ENCODE measurements around the gene HAPLN1.

Gene HAPLN1

DNA sequence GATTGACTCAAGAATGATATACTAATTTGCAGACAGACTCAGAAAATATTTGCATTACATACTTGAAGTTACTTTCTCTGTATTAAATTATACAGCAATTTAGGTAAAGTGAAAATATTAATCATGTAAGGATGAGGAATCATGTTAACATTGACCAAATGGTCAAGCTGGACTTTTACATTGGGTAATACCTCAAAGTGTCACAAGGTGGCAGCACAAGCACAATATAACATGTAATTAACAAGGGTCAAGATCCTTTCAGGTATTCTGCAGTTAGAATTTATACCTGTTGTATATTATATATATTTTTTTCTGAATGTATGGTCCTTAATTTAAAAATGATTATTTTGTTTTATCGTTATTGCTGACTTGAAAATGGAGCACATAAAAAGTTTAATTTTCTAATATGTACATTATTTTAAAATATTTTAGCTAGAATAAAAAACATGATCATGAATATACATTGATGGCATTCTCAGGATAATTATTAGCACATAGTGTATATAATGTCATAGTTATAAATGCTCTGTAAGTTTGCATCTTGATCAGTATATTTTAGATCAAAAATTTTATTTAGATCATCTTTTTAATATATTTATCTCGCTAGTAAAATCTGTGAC, 8.6 kb downstream of the HAPLN1 start:
- Histone ChIP-seq H3K4me1 (ENCODE audit: control insufficient read depth, insufficient read depth, low read length) (no peaks in the 10 kb centered on the region), H3K4me3 (ENCODE audit: low read length) (no peak overlapping the region), H3K27ac (ENCODE audit: low read depth, low read length) (no peak overlapping the region), H3K27me3 (ENCODE audit: control insufficient read depth, insufficient read depth, low read length) (no peaks in the 10 kb centered on the region), H3K9ac (ENCODE audit: low read length) (no peak overlapping the region), H3K36me3 (ENCODE audit: control insufficient read depth, insufficient read depth, low read length) (no peaks in the 10 kb centered on the region)

DNA sequence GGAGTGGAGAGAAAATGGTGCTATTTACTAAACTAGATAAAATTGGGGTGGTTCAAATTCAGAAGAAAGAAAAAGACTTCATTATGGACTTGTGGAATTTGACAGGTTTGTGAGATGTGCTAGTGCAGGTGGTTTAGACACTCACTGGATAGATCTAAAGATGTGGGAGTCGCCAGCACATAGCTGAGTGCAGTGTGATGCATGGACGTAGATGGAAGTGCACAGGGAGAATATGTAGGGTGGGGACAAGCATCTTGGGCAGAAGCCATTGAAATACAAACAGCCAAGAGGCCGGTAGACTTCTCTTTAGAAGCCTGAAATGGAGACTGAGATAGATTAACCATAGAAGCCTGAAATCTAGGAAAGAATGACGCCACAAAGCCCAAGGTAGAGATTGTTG, 10.7 kb downstream of the HAPLN1 start:
- H3K27me3 ChIP-seq (ENCODE audit: control insufficient read depth, insufficient read depth, low read length), result no peaks in the 10 kb centered on the region
- H3K9ac ChIP-seq (ENCODE audit: low read length), result no peak overlapping the region
- no peaks in the 10 kb centered on the region for H3K4me1 ChIP-seq (ENCODE audit: control insufficient read depth, insufficient read depth, low read length)

DNA sequence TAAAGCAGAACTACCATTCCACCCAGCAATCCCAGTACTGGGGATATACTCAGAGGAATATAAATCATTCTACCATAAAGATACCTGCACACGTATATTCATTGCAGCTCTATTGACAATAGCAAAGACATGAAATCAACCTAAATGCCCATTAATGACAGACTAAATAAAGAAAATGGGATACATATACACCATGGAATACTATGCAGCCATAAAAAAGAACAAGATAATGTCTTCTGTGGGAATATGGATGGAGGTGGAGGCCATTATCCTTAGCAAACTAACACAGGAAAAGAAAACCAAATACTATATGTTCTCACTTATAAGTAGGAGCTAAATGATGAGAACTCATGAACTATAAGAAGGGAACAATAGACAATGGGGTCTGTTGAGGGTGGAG, 12.5 kb downstream of the HAPLN1 start:
- Histone ChIP-seq H3K36me3 (ENCODE audit: control insufficient read depth, insufficient read depth, low read length) (no peaks in the 10 kb centered on the region), H3K4me3 (ENCODE audit: low read length) (no peak overlapping the region), H3K4me1 (ENCODE audit: control insufficient read depth, insufficient read depth, low read length) (no peaks in the 10 kb centered on the region), H3K9ac (ENCODE audit: low read length) (no peak overlapping the region), H3K27ac (ENCODE audit: low read depth, low read length) (no peak overlapping the region), H3K27me3 (ENCODE audit: control insufficient read depth, insufficient read depth, low read length) (no peaks in the 10 kb centered on the region)

More for the DNA sequence above, 10.7 kb downstream of the HAPLN1 start:
- Histone ChIP-seq H3K4me3 (ENCODE audit: low read length) (no peak overlapping the region), H3K27ac (ENCODE audit: low read depth, low read length) (no peak overlapping the region), H3K36me3 (ENCODE audit: control insufficient read depth, insufficient read depth, low read length) (no peaks in the 10 kb centered on the region)

DNA sequence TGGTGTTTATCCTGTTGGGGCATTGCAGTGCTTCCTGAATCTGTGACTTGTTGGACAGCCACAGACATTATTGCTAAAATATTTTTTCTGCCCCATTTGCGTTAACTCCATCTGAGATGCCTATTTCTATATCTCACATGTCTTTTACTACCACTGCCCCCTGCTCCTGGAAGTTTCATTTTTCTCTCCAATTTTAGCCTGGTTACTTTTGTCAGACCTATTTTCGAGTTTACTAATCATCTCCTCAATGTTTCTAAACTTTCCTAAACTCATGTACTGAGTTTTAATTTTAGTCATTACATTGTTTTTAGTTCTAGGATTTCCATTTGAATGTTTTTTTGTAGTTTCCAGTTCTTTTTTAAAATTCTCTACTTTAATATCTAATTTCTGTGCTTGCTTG, 17.6 kb downstream of the HAPLN1 start:
- H3K4me1 ChIP-seq (ENCODE audit: control insufficient read depth, insufficient read depth, low read length), result no peaks in the 10 kb centered on the region
- no peaks in the 10 kb centered on the region for H3K36me3 ChIP-seq (ENCODE audit: control insufficient read depth, insufficient read depth, low read length)
- no peak overlapping the region for H3K27ac ChIP-seq (ENCODE audit: low read depth, low read length)
- H3K9ac ChIP-seq (ENCODE audit: low read length), result no peak overlapping the region
- H3K27me3 ChIP-seq (ENCODE audit: control insufficient read depth, insufficient read depth, low read length), result no peaks in the 10 kb centered on the region
- H3K4me3 ChIP-seq (ENCODE audit: low read length), result no peak overlapping the region

DNA sequence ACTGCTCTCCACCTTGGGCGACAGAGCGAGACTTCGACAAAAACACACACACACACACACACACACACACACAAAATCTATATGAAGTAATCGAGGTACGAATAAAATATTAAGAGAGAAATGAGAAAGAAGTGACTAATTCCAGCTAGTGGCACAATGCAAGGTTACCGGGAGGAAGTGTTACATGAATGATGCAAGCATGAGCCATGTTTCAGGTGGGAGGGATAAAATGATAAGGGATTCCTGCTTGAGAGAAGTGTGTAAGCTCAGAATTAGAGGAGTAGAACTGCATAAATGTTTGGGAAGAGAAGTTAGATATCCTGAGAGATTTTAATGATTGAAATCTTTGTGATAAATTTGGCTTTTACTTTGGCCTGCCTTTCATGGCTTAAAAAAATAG, 18.8 kb downstream of the HAPLN1 start:
- H3K9ac ChIP-seq (ENCODE audit: low read length), result no peak overlapping the region
- no peaks in the 10 kb centered on the region for H3K4me1 ChIP-seq (ENCODE audit: control insufficient read depth, insufficient read depth, low read length)
- H3K27ac ChIP-seq (ENCODE audit: low read depth, low read length), result no peak overlapping the region
- no peaks in the 10 kb centered on the region for H3K27me3 ChIP-seq (ENCODE audit: control insufficient read depth, insufficient read depth, low read length)
- no peak overlapping the region for H3K4me3 ChIP-seq (ENCODE audit: low read length)
- no peaks in the 10 kb centered on the region for H3K36me3 ChIP-seq (ENCODE audit: control insufficient read depth, insufficient read depth, low read length)

DNA sequence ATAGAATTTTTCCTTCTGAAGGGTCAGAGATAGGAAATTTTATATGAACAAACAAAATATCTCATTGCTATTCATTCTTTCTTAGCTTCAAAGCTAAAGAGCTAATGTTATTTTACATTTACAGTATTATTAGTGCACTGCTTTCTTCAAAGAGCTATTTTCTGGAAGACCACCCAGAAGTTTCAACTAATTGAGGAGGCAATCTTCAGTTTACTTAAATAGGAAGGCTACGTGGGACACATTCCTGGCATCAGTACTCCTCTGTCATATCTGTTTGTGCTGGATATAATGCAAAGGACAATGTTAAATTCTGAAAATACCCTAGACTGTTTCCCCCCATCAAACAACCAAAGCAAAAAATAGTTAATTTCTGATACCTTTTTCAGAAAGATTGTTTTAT, 30.8 kb downstream of the HAPLN1 start:
- H3K36me3 ChIP-seq (ENCODE audit: control insufficient read depth, insufficient read depth, low read length), result no peaks in the 10 kb centered on the region
- H3K27ac ChIP-seq (ENCODE audit: low read depth, low read length), result no peak overlapping the region
- H3K27me3 ChIP-seq (ENCODE audit: control insufficient read depth, insufficient read depth, low read length), result no peaks in the 10 kb centered on the region
- no peaks in the 10 kb centered on the region for H3K4me1 ChIP-seq (ENCODE audit: control insufficient read depth, insufficient read depth, low read length)
- no peak overlapping the region for H3K4me3 ChIP-seq (ENCODE audit: low read length)
- no peak overlapping the region for H3K9ac ChIP-seq (ENCODE audit: low read length)

DNA sequence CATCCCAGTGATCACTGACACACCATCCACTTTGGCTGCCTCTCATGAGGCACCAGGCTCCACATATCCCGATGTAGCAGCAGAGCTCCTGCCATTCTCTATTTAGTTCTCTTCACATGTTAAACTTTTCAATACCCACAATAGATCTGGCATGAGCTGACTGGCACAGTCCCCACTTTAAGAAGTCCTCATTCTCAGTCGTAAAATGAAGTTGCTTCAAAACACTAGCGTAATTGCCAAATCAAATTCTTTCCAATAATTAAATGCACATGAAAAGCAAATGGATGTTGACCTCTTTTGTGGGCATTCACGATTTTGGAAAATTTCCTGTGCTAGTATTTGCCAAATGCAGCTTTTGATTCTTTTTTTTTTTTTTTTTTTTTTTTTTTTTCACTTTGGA, 32.4 kb downstream of the HAPLN1 start:
- no peak overlapping the region for H3K27ac ChIP-seq (ENCODE audit: low read depth, low read length)
- no peak overlapping the region for H3K4me3 ChIP-seq (ENCODE audit: low read length)
- no peaks in the 10 kb centered on the region for H3K36me3 ChIP-seq (ENCODE audit: control insufficient read depth, insufficient read depth, low read length)
- H3K9ac ChIP-seq (ENCODE audit: low read length), result no peak overlapping the region
- no peaks in the 10 kb centered on the region for H3K27me3 ChIP-seq (ENCODE audit: control insufficient read depth, insufficient read depth, low read length)
- no peaks in the 10 kb centered on the region for H3K4me1 ChIP-seq (ENCODE audit: control insufficient read depth, insufficient read depth, low read length)

DNA sequence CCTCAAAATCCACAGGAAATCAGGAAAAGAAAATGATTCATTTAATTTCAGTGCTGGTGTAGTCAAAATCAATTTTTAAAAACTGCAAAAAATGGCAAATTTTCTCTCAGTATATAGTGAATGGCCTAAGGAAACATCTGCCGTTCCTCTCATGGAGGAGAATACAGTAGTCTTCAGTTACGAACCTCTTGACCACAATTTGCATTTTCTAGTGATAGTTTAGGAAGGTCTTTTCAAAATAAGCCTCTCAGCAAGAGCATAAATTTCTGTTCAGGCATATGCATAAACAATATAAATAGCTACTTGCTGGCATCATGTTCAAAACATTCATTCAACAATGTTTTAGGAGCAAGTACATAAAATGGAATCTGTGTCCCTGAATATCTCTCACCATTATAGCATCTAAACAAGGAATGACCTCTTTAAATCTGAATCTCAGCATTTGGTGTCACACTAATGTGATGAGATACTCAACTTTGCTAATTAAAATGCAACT, 33.5 kb downstream of the HAPLN1 start:
- H3K9ac ChIP-seq (ENCODE audit: low read length), result no peak overlapping the region
- no peaks in the 10 kb centered on the region for H3K27me3 ChIP-seq (ENCODE audit: control insufficient read depth, insufficient read depth, low read length)
- H3K36me3 ChIP-seq (ENCODE audit: control insufficient read depth, insufficient read depth, low read length), result no peaks in the 10 kb centered on the region
- H3K4me3 ChIP-seq (ENCODE audit: low read length), result no peak overlapping the region
- H3K4me1 ChIP-seq (ENCODE audit: control insufficient read depth, insufficient read depth, low read length), result no peaks in the 10 kb centered on the region
- no peak overlapping the region for H3K27ac ChIP-seq (ENCODE audit: low read depth, low read length)

DNA sequence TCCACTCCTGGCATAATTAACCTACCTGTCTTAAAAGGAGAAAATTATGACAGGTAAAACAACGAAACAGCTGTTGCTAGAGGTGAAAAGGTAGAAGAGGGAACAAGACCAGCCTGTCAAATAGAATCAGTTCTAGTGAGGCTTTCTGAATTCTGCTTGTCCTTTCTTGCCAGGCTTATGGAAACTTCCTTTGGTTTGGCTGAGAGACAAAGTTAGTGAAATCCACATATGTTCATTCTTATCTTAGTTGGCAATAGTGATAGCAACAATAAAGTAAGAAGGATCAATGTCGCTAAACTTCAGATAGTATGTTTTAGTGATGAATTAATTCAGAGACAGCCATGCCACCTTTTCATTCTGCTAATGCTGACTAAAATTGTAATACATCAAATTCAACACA, 34.4 kb downstream of the HAPLN1 start:
- H3K27ac ChIP-seq (ENCODE audit: low read depth, low read length), result no peak overlapping the region
- no peaks in the 10 kb centered on the region for H3K4me1 ChIP-seq (ENCODE audit: control insufficient read depth, insufficient read depth, low read length)
- no peaks in the 10 kb centered on the region for H3K27me3 ChIP-seq (ENCODE audit: control insufficient read depth, insufficient read depth, low read length)
- H3K9ac ChIP-seq (ENCODE audit: low read length), result no peak overlapping the region
- H3K4me3 ChIP-seq (ENCODE audit: low read length), result no peak overlapping the region
- H3K36me3 ChIP-seq (ENCODE audit: control insufficient read depth, insufficient read depth, low read length), result no peaks in the 10 kb centered on the region

DNA sequence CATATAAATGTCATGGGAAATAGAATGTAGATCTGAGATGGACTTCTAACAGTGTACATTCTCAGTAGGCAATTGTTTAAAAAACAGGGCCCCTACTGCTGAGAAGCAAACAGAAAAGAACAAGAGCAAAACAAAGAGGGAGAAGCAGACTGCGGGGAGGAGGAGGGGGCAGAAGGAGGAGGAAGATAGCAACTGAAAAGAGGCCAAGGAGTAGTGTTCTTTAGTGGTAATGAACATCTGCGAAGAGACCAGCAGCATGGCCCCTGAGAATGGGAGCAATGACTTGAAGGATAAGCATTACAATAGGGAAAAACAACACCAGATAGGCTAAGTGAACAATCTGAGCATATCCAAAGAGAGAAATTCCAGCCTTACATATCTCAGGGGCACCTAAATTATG, 36.8 kb downstream of the HAPLN1 start:
- Histone ChIP-seq H3K4me1 (ENCODE audit: control insufficient read depth, insufficient read depth, low read length) (no peaks in the 10 kb centered on the region), H3K27ac (ENCODE audit: low read depth, low read length) (no peak overlapping the region), H3K4me3 (ENCODE audit: low read length) (no peak overlapping the region), H3K36me3 (ENCODE audit: control insufficient read depth, insufficient read depth, low read length) (no peaks in the 10 kb centered on the region), H3K27me3 (ENCODE audit: control insufficient read depth, insufficient read depth, low read length) (no peaks in the 10 kb centered on the region), H3K9ac (ENCODE audit: low read length) (no peak overlapping the region)

DNA sequence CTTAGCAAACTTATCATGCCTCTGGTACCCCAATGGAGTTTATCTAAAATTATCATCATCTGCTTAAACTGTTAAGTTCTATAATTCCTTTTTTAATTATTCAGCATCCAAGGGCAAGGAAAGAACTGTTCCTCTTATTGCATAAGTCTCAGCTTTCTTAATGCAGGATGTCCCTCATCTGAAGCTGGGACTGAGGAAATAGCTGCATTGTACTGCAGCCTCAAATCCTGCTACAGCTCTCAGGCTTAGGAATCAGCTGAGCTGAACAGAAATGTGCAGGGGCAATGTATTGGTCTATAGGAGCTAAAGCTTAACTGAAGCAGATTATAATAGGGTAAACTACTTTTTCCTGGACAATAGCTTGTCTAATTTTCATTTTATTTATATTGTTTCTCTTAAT, 48.0 kb downstream of the HAPLN1 start:
- no peak overlapping the region for H3K27ac ChIP-seq (ENCODE audit: low read depth, low read length)
- no peaks in the 10 kb centered on the region for H3K36me3 ChIP-seq (ENCODE audit: control insufficient read depth, insufficient read depth, low read length)
- H3K4me1 ChIP-seq (ENCODE audit: control insufficient read depth, insufficient read depth, low read length), result no peaks in the 10 kb centered on the region
- H3K4me3 ChIP-seq (ENCODE audit: low read length), result no peak overlapping the region
- H3K9ac ChIP-seq (ENCODE audit: low read length), result no peak overlapping the region
- no peaks in the 10 kb centered on the region for H3K27me3 ChIP-seq (ENCODE audit: control insufficient read depth, insufficient read depth, low read length)

DNA sequence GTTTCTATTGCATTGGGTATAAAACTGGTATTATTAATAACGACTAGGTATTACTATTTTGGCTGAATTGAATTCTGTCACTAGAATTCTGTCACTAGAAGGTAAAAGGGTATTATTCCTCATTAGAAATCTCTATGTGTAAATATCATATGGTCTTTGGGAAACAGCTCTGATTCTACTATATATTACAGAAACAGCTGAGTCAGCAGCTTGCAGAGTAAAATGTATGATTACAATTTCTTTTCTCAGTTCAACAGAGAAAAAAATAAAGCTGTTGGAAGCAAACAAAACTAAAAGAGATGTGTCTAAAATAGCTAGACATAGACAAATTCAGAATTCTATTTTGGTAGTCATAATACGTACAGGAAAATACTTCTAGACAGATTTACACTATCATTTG, 48.5 kb downstream of the HAPLN1 start:
- Histone ChIP-seq H3K27me3 (ENCODE audit: control insufficient read depth, insufficient read depth, low read length) (no peaks in the 10 kb centered on the region), H3K9ac (ENCODE audit: low read length) (no peak overlapping the region), H3K27ac (ENCODE audit: low read depth, low read length) (no peak overlapping the region), H3K4me1 (ENCODE audit: control insufficient read depth, insufficient read depth, low read length) (no peaks in the 10 kb centered on the region), H3K36me3 (ENCODE audit: control insufficient read depth, insufficient read depth, low read length) (no peaks in the 10 kb centered on the region), H3K4me3 (ENCODE audit: low read length) (no peak overlapping the region)

DNA sequence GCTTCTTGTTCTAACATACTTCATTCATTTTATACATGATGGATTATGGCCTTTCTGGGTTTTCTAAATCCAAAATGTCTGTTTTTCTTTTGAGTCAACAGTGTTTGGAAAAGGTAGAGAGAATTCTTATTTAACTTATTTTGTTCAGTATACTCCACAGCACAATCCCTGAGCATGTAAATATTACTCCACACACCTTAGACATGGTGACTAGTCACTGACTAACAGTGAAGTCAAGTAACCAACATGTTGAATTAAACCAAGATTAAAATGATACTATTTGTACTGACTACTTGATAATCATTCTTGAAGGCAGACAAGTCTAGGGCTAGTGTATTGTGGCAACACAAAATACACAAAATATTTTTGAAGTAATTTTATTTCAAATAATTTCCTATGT, 55.0 kb downstream of the HAPLN1 start:
- no peaks in the 10 kb centered on the region for H3K36me3 ChIP-seq (ENCODE audit: control insufficient read depth, insufficient read depth, low read length)
- H3K4me1 ChIP-seq (ENCODE audit: control insufficient read depth, insufficient read depth, low read length), result no peaks in the 10 kb centered on the region
- H3K4me3 ChIP-seq (ENCODE audit: low read length), result no peak overlapping the region
- no peak overlapping the region for H3K27ac ChIP-seq (ENCODE audit: low read depth, low read length)
- no peak overlapping the region for H3K9ac ChIP-seq (ENCODE audit: low read length)
- H3K27me3 ChIP-seq (ENCODE audit: control insufficient read depth, insufficient read depth, low read length), result no peaks in the 10 kb centered on the region
